ENCODE data around the gene SUOX.
A peak's percentile ranks its signal among the peaks of the same experiment; 100 is the strongest.
"Not testable (repeated sequence)": the region's sequence is repeated elsewhere in the genome, so short reads cannot be mapped to it uniquely, and the experiment has no call there.

The SUOX gene

GRCh38 chr12:56041552-56042429 lies 44.7 kb downstream of the SUOX start, which contains the start of gene RPS26:
Gene RPS26, plus strand, starts transcription at chr12:56041918. Its CDS starts 249 bp downstream, at chr12:56042167.
- TF ChIP-seq POLR2A (IDR thresholded peaks at IDR 0.05; ENCODE audit: extremely low read depth, insufficient read length) (peak; percentile 95), CTCF (IDR thresholded peaks at IDR 0.05; ENCODE audit: low read depth, low read length) (peak; percentile 54), MAX (IDR thresholded peaks at IDR 0.05; ENCODE audit: low read depth, low read length) (peak; percentile 63), MYC (IDR thresholded peaks at IDR 0.05; ENCODE audit: low read depth, low read length) (peak; percentile 85)
- peak; percentile 100 for DNase-seq (ENCODE audit: low read depth)

DNA sequence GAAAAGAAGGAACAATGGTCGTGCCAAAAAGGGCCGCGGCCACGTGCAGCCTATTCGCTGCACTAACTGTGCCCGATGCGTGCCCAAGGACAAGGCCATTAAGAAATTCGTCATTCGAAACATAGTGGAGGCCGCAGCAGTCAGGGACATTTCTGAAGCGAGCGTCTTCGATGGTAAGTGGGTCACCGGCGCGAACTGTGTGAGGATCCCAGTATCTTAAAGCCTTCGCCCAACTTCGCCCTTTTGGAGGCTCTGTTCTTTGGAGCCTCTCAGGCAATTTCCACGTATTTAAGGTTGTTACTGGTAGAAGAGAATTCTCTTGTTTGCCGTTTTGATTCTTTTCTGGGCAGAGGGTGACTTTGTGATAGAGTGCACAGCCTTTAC lies 45.3 kb downstream of the SUOX start:
- peak overlapping the region; percentile 99 for H3K4me3 ChIP-seq (ENCODE audit: low read depth, low read length)
- DNase-seq (ENCODE audit: low read depth): not testable (repeated sequence)

More at GRCh38 chr12:56041552-56042429, 44.7 kb downstream of the SUOX start, which contains the start of gene RPS26:
- H3K4me3 ChIP-seq (ENCODE audit: low read depth, low read length): peak within 1 kb of the TSS; percentile 99

DNA sequence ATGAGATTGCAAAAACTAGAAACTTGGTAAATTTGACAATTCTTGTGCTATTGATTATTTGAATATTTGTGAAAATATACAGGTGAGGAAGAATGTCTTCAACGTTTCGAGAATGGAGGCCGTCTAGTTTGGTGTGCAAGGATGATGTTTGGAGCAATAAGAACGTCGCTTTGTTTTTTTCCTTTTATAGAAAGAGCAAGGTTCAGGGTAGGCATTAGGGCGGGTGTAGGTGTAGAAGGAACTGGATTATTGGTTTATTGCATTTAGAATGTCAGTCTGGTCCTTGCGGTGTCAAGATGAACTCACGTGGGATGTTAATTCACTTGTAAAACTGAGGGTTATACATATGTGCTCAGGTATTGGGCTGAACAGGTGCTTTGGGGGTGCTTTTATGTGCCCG lies 45.8 kb downstream of the SUOX start:
- DNase-seq (ENCODE audit: low read depth): no peak
- H3K4me3 ChIP-seq (ENCODE audit: low read depth, low read length): peak overlapping the region; percentile 99
- TF ChIP-seq MAX (IDR thresholded peaks at IDR 0.05; ENCODE audit: low read depth, low read length) (no peak), CTCF (IDR thresholded peaks at IDR 0.05; ENCODE audit: low read depth, low read length) (no peak), MYC (IDR thresholded peaks at IDR 0.05; ENCODE audit: low read depth, low read length) (no peak), POLR2A (IDR thresholded peaks at IDR 0.05; ENCODE audit: extremely low read depth, insufficient read length) (no peak)

DNA sequence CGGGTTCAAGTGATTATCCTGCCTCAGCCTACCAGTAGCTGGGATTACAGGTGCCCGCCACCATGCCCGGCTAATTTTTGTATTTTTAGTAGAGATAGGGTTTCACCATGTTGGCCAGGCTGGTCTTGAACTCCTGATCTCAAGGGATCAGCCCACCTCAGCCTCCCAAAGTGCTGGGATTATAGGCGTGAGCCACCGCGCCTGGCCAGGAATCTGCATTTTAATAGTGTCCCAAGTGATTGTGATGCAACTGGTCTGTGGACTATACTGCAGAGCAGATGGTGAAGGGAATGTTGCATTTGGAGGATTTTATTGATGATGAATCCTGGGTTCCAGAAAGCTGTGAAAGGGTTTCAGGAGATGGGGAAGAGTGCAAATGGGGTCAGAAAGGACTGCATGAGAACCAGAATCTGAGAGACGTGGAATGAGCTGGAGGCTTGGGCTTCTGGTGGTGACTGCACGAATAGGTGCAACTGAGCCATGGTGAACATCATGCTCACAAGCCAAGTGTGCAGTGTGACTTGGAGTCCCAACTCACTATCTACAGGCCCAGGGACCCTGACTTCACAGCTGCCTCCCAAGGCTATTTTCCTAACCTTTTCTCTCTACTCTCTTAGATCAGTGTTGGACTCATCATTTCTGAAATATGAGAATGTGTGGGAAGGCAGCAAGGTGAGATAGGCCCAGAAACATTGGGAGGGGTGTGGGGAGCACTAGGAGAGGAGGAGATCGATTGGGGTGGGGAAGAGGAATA lies 49.1 kb downstream of the SUOX start:
- H3K4me3 ChIP-seq (ENCODE audit: low read depth, low read length): no peak overlapping the region
- TF ChIP-seq CTCF (IDR thresholded peaks at IDR 0.05; ENCODE audit: low read depth, low read length): no peak
- DNase-seq (ENCODE audit: low read depth): peak; percentile 36

GRCh38 chr12:56053407-56053893 lies 56.4 kb downstream of the SUOX start:
- no peak for DNase-seq (ENCODE audit: low read depth)
- TF ChIP-seq MYC (IDR thresholded peaks at IDR 0.05; ENCODE audit: low read depth, low read length) (no peak), CTCF (IDR thresholded peaks at IDR 0.05; ENCODE audit: low read depth, low read length) (no peak), MAX (IDR thresholded peaks at IDR 0.05; ENCODE audit: low read depth, low read length) (no peak), POLR2A (IDR thresholded peaks at IDR 0.05; ENCODE audit: extremely low read depth, insufficient read length) (no peak)

More at GRCh38 chr12:56053407-56053893, 56.4 kb downstream of the SUOX start:
- no peak overlapping the region for H3K4me3 ChIP-seq (ENCODE audit: low read depth, low read length)
